Endothelial cell of umbilical vein (primary cell): ENCODE data around the gene TRPC6.

Experiments
- CTCF ChIP-seq, 2 donors: IDR thresholded peaks; 1 replicate in 1 of 2; 2 replicates in 1 of 2; pipeline ENCODE4 v1.5.1; 2011; ENCODE audit warnings: low read length in 2 of 2, mild to moderate bottlenecking in 2 of 2, moderate library complexity in 2 of 2, control low read depth in 1 of 2, inconsistent platforms in 1 of 2, low read depth in 1 of 2; ENCODE audit not compliant: insufficient read depth in 1 of 2; ENCODE audit errors: extremely low read depth in 1 of 2
- EZH2 ChIP-seq: IDR thresholded peaks from 2 replicates; pipeline ENCODE4 v1.6.1; 2012; ENCODE audit warnings: borderline replicate concordance, low read depth, mild to moderate bottlenecking, moderate library complexity, low read length, inconsistent platforms; ENCODE audit not compliant: severe bottlenecking
- FOS ChIP-seq: IDR thresholded peaks from 2 replicates; pipeline ENCODE4 v1.6.1; 2011; ENCODE audit warnings: mild to moderate bottlenecking, low read length, moderate library complexity, borderline replicate concordance; ENCODE audit not compliant: insufficient read depth
- JUN ChIP-seq: IDR thresholded peaks from 2 replicates; pipeline ENCODE4 v1.6.1; 2011; ENCODE audit warnings: borderline replicate concordance, low read depth; ENCODE audit not compliant: insufficient read length, insufficient read depth
- MAX ChIP-seq: IDR thresholded peaks from 2 replicates; pipeline ENCODE4 v1.6.1; 2011; ENCODE audit not compliant: insufficient read depth, insufficient read length
- MYC ChIP-seq: IDR thresholded peaks from one replicate; pipeline ENCODE4 v1.6.1; 2011; ENCODE audit warnings: mild to moderate bottlenecking, low read depth, low read length
- POLR2A ChIP-seq: IDR thresholded peaks from 2 replicates; pipeline ENCODE4 v1.6.1; 2012; ENCODE audit warnings: low read depth, mild to moderate bottlenecking, control low read depth, low read length
- POLR2AphosphoS5 ChIP-seq: IDR thresholded peaks from 2 replicates; pipeline ENCODE4 v1.6.1; 2012; ENCODE audit warnings: low read depth, mild to moderate bottlenecking, control low read depth, low read length, moderate library complexity; ENCODE audit not compliant: insufficient read depth

- no peak for TF ChIP-seq CTCF (IDR thresholded peaks at IDR 0.05; ENCODE audit: extremely low read depth in 1 of 2, insufficient read depth in 1 of 2, low read depth in 1 of 2, low read length in 2 of 2)
- TF ChIP-seq EZH2, result no peak
- TF ChIP-seq MYC, result no peak
- TF ChIP-seq POLR2A, result no peak
- no peak for TF ChIP-seq MAX
- TF ChIP-seq POLR2AphosphoS5, result no peak
- TF ChIP-seq JUN, result no peak
- no peak for TF ChIP-seq FOS
Measured at GRCh38 chr11:101448881-101449442, 134.8 kb downstream of the TRPC6 start.
